ENCODE results near the gene CACNA2D3. TPM values are rescaled to one million over a fixed set of nuclear protein-coding genes. Genes with fewer than 3 reads are reported as not detected.

The CACNA2D3 gene
- total RNA-seq, 1 experiment from 2014 or later = 0.59 TPM

DNA sequence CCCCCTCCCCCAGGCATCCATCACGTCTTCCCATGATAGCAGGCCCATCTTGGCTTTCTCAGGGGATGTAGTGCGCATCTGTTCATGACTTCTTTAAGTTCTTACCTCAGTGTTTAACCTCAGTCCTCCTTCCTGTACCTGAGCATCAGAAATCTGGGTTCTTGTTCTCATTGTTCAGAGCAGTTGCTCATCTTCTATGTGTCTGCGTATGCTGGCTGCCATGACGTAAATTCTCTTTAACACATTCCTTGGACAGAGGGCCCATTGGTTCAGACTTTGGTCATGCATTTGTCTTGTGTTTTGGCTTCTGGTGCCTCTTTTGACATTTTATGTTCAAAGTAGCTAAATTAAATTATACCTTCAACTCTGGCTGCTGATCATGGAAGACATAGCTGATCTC, 227.3 kb downstream of the CACNA2D3 start:
- Histone ChIP-seq H3K27me3 (ENCODE audit: insufficient read depth, low read depth) (no peaks in the 10 kb centered on the region), H3K9me2 (ENCODE audit: insufficient read depth) (no peaks in the 10 kb centered on the region), H4K20me1 (ENCODE audit: insufficient read depth) (no peaks in the 10 kb centered on the region), H3K4me3 (no peak overlapping the region), H3K27ac (no peak overlapping the region), H2AFZ (no peak overlapping the region), H3K79me2 (ENCODE audit: low read depth) (no peaks in the 10 kb centered on the region), H3K9me3 (ENCODE audit: insufficient read depth, low read depth) (no peaks in the 10 kb centered on the region), H3K4me1 (replicated peaks; ENCODE audit: insufficient read depth) (no peaks in the 10 kb centered on the region), H3F3A (ENCODE audit: insufficient read depth, low read depth) (no peaks in the 10 kb centered on the region), H3K36me3 (ENCODE audit: low read depth) (no peaks in the 10 kb centered on the region), H3K4me2 (no peak overlapping the region)
- POLR2A ChIA-PET (ENCODE audit: unreplicated experiment) = no interaction called here
- no peak for DNase-seq
- TF ChIP-seq, protein P1, sequence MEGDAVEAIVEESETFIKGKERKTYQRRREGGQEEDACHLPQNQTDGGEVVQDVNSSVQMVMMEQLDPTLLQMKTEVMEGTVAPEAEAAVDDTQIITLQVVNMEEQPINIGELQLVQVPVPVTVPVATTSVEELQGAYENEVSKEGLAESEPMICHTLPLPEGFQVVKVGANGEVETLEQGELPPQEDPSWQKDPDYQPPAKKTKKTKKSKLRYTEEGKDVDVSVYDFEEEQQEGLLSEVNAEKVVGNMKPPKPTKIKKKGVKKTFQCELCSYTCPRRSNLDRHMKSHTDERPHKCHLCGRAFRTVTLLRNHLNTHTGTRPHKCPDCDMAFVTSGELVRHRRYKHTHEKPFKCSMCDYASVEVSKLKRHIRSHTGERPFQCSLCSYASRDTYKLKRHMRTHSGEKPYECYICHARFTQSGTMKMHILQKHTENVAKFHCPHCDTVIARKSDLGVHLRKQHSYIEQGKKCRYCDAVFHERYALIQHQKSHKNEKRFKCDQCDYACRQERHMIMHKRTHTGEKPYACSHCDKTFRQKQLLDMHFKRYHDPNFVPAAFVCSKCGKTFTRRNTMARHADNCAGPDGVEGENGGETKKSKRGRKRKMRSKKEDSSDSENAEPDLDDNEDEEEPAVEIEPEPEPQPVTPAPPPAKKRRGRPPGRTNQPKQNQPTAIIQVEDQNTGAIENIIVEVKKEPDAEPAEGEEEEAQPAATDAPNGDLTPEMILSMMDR (conservative IDR thresholded peaks at IDR 0.05) = no peak
- TF ChIP-seq EZH2 (IDR thresholded peaks at IDR 0.05; ENCODE audit: low read depth) = no peak
- no TSS peak for BruUV-seq (replicated peaks)
- intact Hi-C loops (cut with micrococcal nuclease; ENCODE audit: unreplicated experiment) = no loop called here
- CTCF ChIA-PET = no interaction called here

- no peaks in the 10 kb centered on the region for H3K79me2 ChIP-seq (ENCODE audit: low read depth)
- H3K4me3 ChIP-seq = no peak overlapping the region
- H3K27me3 ChIP-seq (ENCODE audit: insufficient read depth, low read depth) = no peaks in the 10 kb centered on the region
- no peaks in the 10 kb centered on the region for H3K36me3 ChIP-seq (ENCODE audit: low read depth)
- no peaks in the 10 kb centered on the region for H3F3A ChIP-seq (ENCODE audit: insufficient read depth, low read depth)
- ChIA-PET CTCF (no interaction called here), POLR2A (ENCODE audit: unreplicated experiment) (no interaction called here)
- no peaks in the 10 kb centered on the region for H3K9me2 ChIP-seq (ENCODE audit: insufficient read depth)
- H3K4me1 ChIP-seq (replicated peaks; ENCODE audit: insufficient read depth) = no peaks in the 10 kb centered on the region
- intact Hi-C loops (cut with micrococcal nuclease; ENCODE audit: unreplicated experiment) = no loop called here
- TF ChIP-seq, protein P1 (conservative IDR thresholded peaks at IDR 0.05) = no peak
- no peak for TF ChIP-seq EZH2 (IDR thresholded peaks at IDR 0.05; ENCODE audit: low read depth)
- BruUV-seq (replicated peaks) = no TSS peak
- H4K20me1 ChIP-seq (ENCODE audit: insufficient read depth) = no peaks in the 10 kb centered on the region
- H3K4me2 ChIP-seq = no peak overlapping the region
- no peak overlapping the region for H2AFZ ChIP-seq
- no peak for DNase-seq
- H3K27ac ChIP-seq = no peak overlapping the region
- no peaks in the 10 kb centered on the region for H3K9me3 ChIP-seq (ENCODE audit: insufficient read depth, low read depth)
These were observed 231.2 kb downstream of the CACNA2D3 start for GRCh38 chr3:54353546-54353945.

DNA sequence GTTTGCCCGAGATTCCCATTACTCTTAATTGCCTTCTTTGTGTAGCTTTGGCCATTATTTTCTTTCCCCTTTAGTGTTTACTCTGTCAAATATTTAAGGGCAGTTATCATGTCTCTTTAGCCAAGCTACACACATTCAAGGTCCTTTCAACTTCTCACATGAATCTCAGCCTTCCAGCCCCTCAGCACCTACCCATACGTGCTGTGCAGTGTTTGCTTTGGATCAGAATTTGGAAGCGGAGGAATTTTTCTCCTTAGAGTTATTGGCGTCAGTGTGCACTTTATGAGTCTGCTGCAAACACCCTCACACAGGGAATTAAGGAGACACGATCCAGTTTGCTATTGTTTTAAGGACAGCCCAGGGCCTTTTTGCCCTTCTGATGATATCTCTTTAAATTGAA, 231.6 kb downstream of the CACNA2D3 start:
- H3K27ac ChIP-seq = no peak overlapping the region
- intact Hi-C loops (cut with micrococcal nuclease; ENCODE audit: unreplicated experiment) = no loop called here
- H3K4me1 ChIP-seq (replicated peaks; ENCODE audit: insufficient read depth) = no peaks in the 10 kb centered on the region
- ChIA-PET CTCF (no interaction called here), POLR2A (ENCODE audit: unreplicated experiment) (no interaction called here)
- no peaks in the 10 kb centered on the region for H4K20me1 ChIP-seq (ENCODE audit: insufficient read depth)
- TF ChIP-seq, protein P1 (conservative IDR thresholded peaks at IDR 0.05) = no peak
- no peak for TF ChIP-seq EZH2 (IDR thresholded peaks at IDR 0.05; ENCODE audit: low read depth)
- no peaks in the 10 kb centered on the region for H3F3A ChIP-seq (ENCODE audit: insufficient read depth, low read depth)
- H3K4me2 ChIP-seq = no peak overlapping the region
- BruUV-seq (replicated peaks) = no TSS peak
- no peak overlapping the region for H3K4me3 ChIP-seq
- no peaks in the 10 kb centered on the region for H3K9me2 ChIP-seq (ENCODE audit: insufficient read depth)
- H3K9me3 ChIP-seq (ENCODE audit: insufficient read depth, low read depth) = no peaks in the 10 kb centered on the region
- H3K79me2 ChIP-seq (ENCODE audit: low read depth) = no peaks in the 10 kb centered on the region
- no peak overlapping the region for H2AFZ ChIP-seq
- no peak for DNase-seq
- H3K36me3 ChIP-seq (ENCODE audit: low read depth) = no peaks in the 10 kb centered on the region
- no peaks in the 10 kb centered on the region for H3K27me3 ChIP-seq (ENCODE audit: insufficient read depth, low read depth)

Measured in PC-9 (cell line).